ENCODE measurements around the gene RBM6.

- no peak for TF ChIP-seq POLR2A (IDR thresholded peaks at IDR 0.05; ENCODE audit: low read length)
- TF ChIP-seq GATA1 (IDR thresholded peaks at IDR 0.05; ENCODE audit: low read depth, low read length): no peak
These were observed 171.8 kb downstream of the RBM6 start for GRCh38 chr3:50111757-50112156.
